GM11168 (cell line): ENCODE results near the gene ZDHHC20.

Source experiments
- in situ Hi-C: fragments of 300-500 bp; cut with MboI; formaldehyde crosslinking; loops from one replicate; pipeline ENCODE4 v1.12.0; 2022; ENCODE audit warnings: low sequenced_read_pairs; ENCODE audit not compliant: unreplicated experiment

Gene ZDHHC20

DNA sequence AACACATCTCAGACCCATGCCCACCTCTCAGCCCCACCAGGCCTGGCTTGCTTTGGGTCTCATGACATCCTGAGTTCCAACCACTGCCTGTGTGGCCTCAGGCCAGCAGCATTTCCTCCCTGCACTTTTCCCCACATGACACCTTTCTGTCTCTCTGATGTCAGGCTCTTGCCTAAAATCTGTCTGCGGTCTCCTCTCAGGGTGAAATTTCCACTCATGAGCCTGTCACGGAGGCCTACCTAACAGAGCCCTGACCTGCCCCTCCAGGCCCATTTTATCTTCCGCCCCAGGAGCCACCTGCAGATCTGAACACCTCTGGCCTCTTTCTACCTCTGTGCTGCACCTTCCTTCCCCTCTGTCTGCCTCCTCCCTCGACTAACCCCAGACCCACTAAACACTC is 93.5 kb downstream of the ZDHHC20 start:
- in situ Hi-C loops, result no loop called here

DNA sequence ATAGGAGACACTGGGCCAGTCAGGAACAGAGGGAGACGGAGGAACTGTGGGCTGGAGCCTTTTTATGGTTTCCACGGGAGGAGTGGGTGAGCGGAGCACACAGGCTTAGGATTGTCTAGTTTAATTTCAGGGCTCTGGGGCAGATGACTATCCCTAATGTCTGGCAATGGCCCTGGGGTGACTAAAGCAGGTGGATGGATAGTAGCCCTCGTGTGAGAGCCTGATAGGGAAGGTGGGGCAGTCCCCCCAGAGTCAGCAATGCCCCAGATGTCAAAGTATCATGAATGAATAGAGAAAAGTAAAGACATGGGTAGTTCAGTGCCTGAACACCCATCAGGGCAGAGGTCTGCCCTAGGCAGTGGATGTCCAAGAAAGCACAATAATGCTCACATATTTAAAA is 94.2 kb downstream of the ZDHHC20 start:
- in situ Hi-C loops, result no loop called here

DNA sequence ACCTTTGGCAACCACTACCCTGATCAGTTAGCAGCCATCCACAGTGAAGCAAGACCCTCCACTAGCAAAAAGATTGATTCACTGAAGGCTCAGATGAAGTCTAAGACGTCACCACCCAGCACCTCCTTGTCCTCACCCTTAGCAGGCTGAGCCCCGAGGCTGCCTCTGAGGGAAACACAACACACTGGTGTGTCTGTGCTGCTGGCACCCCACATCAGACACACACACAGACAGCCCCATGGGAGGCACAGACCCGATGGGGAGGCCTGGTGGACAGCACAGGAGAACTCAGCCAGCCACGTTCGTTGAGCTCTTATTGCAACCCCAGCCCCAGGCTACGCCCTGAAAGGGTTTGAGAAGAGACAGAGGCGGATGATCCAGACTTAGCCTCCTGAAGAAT is 94.7 kb downstream of the ZDHHC20 start:
- in situ Hi-C loops, result no loop called here

DNA sequence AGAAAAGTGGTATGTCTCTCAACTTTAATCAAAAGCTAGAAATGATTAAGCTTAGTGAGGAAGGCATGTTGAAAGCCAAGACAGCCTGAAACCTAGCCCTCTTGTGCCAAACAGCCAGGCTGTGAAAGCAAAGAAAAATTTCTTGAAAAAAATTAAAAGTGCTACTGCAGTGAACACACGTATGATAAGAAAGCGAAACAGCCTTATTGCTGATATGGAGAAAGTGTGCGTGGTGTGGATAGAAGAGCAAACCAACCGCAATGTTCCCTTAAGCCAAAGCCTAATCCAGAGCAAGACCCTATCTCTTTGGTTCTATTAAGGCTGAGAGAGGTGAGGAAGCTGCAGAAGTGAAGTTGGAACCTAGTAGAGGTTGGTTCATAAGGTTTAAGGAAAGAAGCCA is 96.4 kb downstream of the ZDHHC20 start:
- in situ Hi-C loops, result no loop called here

DNA sequence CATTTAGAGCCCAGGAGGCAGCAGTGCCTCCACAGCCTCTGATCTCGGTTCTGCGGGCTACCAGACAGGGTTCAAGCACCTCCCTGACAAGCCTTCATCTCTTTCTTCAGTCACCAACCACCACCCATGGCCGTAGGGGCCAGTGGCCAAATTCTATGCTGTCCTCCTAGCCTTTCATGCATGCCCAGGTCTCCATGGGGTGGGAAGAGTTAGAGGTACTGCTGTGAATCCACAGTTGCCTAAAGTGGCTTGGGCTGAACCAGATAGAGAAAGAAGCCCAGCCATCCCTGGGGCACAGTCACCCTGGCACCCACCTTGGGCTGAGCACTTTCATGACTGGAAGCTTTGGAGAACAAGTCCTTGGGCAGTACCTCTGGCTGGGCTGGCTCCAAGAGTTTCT is 97.4 kb downstream of the ZDHHC20 start:
- in situ Hi-C loops, result no loop called here

DNA sequence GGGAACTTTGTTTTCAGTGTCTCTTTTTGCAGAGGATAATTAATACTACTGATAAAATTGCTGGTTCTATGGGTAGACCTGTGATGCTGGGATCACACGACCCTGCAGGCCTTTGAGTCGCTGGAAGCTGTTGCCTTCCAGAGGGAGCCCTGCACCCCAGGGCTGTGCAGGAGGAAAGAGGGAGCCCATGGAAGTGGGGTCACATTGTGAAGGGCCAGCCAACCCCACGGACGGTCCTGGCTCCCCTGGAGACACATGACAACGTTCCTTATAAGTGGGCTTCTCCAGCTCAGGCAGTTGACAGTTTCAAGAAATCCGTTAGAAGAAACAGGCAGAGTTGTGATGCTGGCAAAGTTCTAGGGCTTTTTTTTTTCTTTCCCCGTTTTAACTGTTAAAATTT is 98.0 kb downstream of the ZDHHC20 start:
- in situ Hi-C loops, result no loop called here

DNA sequence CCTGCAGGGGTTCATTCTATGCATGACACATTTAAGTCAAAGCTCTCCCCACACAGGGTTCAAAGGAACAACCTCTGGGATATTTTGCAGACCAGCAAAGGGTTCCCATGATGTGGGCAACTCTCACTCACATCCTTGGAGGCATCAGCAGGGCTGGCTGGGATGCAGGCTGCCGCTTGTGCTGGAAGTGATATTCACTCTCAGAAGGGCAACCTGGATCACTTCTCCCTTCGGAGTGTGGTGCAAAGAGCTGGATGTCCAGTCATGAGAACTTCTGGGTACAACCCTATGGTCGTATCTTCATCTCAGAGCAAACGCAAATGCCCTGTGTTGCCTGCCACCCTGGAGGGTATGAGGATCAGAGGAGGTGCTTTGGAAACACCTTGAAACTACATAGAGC is 98.6 kb downstream of the ZDHHC20 start:
- in situ Hi-C loops, result no loop called here

DNA sequence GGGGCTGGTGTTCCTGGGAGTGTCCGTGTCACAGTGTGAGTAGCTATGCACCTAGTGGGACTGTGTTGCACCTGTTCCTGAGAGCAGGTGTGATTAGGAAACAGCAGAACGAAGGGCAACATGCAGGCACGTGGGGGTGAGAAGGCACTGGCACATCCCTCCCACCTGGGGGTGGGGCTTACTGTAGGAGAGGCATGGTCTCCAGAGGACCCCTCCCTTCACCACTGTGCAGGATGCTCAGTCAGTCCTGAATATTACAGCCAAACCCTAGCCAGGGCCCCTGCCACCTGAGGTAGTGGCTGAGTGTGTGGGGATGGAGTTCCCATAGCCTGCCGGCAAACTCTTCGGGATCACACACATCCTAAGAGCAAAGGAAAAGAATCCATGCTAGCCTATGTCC is 99.2 kb downstream of the ZDHHC20 start:
- in situ Hi-C loops, result no loop called here

DNA sequence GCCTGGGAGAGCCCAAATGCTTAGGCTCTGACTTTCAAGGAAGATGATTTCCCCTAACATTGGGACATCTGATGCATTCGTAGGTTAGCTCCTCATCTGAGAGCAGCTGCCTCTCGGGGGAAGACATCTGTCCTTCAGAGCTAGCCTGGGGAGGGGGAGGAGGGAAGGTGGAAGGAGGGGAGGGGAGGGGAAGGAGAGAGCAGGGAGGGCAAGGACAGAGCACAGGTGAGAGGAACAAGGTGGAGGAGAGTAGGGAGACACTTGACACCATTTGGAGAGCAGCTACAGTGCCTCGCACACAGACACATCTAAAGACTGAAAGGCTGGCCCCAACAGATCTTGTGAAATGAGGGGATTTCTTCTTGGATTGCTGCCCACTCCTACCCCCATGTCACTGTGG is 103.8 kb downstream of the ZDHHC20 start:
- in situ Hi-C loops, result no loop called here

DNA sequence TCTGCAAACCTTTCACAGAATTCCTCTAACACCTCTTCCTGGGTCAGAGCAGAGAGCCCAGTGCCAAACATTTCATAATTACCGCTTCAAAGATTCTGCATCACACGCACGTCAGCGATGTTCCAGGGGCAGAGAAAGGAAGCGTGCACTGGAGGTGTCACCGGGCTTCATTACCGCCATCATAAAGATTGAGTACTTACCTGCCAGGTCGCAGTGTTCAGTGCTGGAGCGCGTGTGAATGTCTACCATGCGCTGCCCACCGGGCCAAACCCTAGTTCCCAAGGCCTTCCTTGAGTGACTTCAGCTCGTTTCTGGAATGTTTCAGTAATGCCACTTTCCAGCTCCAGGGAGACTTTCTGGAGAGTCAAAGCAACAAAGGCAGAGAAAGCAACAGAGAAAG is 104.4 kb downstream of the ZDHHC20 start:
- in situ Hi-C loops, result no loop called here

DNA sequence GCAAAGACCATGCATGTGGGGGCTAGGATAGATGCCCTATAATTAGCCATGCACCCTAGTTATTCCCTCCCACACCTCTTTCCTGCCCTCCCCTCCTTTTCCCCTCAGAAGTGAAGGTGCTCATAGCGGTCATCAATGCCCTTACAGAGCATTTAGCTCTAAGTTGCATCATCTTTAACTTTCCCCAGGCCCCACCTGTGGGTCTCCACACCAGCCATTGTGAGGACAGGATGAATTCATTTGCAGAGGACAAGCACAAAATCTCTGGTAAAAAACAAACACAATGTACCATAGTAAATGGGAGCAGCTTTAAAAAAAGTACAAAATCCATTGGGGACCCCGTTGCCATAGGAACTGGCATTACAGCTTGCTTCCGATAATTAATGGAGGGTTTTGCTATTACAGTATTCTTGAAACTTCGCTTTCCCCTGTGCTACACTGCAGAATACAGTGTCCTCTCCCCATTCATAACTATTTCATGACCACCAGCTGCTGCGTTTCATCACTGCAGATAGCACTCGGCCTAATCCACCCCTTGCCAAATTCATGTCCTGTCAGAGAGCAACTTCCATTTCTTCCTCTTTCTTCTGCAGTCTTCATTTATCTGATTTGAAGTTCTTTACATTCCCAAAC is 110.5 kb downstream of the ZDHHC20 start:
- in situ Hi-C loops, result no loop called here

DNA sequence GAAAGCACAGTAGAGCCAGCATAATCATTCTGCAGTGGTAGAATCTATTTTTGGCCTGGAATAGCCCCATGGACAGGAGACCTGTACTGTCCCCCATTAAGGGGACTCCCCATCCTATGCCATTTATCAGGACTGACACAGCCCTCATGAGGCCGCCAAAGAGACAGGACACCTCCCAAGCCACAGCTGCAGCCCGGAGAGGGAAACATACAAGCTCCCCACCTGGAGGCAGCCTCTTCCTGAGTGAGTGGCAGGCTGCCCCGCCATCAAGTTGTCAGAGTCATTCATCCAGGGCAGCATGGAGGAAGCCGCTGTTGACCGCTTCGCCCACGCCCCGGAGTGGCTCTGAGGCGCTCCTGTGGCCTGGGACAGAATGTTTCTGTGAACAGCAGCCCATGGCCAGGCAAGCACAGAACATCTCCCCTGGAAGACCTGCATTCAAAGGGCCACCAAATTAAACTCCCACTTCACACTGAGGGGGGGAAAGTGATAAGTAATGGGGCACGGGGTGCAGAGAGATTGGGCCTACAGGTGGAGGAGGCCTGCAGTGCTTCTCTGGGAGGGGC is 111.3 kb downstream of the ZDHHC20 start:
- in situ Hi-C loops, result no loop called here

DNA sequence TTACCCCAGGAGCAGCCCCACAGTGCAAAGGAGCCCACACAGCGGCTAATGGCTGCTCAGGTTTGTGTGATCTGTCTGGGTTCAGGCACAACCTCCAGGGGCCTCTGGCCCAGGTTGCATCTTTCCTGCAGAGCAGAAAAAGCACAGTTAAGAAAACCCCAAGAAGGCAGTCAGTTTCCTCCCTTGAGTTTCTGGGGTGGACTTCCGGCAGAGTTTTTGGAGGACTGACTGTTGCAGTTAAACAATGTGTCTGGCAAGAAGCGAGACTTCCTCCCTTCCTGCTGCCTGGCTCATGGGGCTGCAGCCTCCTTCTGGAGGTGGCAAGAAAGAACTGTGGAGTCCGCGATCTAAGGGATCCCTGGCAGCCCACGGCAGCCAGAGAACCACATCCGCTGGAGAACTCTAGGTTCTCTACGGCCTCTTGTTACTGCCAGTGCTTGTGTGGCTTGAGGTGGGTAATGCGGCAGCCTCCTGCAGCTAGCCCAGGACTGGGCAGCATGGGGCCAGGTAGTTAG is 114.4 kb downstream of the ZDHHC20 start:
- in situ Hi-C loops, result no loop called here

DNA sequence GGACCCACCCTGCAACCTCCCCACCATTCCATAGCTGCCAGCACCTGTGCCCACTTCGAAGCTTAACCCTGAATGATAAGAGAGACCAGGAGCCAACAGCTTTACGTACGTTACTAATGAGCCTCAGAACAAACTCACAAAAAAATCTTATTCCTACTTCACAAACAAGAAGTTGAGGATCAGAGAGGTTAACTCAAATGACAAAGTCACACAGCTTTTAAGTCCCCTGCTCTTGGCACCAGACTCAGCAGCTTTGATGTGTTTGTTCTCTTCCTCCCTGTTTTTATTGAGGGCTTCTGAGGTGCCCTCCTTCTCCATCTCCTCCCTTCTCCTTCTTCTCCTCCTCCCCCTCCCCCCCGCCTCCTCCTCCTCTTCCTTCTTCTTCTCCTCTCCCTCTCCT is 115.4 kb downstream of the ZDHHC20 start:
- in situ Hi-C loops, result no loop called here

DNA sequence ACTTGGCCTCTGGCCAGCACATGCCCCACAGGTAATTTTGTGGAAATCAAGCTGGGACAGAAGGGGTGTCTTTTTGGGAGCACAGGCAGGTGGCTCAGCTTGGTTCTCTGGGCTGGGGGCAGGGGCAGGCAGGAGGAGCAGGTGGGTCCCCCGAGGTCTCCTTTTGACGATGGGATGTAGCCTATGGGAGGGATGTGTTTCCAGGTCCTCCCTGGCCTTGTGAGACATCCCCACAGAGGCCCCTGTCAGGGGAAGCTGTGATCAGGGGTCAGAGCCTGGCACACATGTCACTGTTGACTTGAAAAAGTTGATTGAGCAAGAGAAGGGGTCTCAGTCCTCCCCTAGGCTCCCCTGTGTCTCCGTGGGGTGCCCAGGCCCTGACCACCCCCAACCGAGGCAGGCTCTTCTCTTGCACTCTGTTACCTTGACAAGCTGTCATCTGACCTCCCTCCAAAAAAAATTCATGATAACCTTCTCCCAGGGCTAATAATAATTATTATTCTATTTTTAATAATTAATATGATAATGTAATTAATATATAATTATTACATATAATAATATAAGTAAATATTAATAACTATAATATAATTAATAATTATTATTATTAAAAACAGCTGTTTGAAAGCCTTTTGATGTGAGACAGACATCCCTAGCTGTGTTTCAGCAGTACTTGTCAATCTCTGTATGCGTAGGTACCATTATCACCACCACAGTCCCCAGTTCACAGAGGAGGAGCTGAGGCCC is 116.2 kb downstream of the ZDHHC20 start:
- in situ Hi-C loops, result no loop called here

DNA sequence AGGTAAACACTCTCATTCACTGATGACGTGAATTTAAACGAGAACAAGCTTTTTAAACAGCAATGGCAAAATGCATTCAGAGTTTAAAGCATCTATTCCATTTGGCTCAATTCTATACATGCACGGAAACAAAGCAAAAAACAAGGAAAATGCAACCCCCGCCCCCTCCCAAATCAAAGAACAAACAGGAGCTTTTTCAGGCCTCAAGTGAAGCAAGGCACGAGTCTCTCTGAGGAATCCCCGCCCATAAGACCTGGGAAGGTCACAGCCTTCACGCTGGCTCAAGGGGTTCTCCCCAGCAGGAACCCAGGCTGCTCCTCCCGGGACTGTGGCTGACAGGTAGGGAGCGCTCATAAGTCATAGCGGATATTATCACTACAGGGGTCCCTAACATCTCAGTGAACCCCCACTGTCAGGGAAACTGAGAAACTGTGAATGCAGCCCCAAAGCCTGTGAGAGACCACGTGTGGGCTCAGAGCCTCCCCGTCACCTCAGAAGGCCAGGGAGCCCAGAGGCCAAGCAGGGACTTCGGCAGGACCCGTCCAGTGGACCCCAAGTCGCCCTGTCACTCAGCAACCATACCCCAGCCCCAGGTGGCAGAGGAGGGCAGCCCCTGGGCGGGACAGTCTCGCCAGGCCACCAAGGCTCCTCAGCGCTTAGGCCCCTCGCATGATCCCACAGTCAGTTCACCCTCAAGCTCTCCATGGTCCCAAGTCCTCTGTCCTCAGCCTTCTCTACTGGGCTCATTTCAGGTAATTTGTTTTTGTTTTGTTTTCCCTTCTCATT is 117.3 kb downstream of the ZDHHC20 start:
- in situ Hi-C loops, result no loop called here

DNA sequence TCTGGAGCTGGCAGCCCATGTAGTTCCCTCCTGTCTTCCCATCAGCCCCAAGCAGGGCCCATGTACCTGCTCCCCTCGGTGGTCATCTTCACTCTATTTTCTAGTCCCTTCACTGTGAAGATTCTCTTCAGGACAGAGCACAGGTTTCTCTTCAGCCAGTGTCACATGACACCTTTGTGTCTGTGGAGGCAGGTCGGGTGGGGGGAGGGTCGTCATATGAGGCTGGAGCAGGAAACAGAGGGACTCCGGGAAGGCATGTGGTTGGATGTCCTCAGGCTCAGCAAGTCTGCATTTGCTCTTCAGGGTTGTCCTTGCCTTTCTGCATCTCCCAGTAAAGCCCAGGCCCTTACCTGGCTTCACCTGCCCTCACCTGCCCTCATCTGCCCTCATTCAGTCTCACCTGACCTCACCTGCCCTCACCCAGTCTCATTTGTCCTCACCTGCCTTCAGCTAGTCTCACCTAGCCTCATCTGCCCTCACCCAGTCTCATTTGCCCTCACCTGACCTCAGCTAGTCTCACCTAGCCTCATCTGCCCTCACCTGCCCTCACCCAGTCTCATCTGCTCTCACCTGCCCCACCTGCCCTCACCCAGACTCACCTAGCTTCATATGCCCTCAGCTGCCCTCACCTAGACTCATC is 120.3 kb downstream of the ZDHHC20 start:
- in situ Hi-C loops, result no loop called here

DNA sequence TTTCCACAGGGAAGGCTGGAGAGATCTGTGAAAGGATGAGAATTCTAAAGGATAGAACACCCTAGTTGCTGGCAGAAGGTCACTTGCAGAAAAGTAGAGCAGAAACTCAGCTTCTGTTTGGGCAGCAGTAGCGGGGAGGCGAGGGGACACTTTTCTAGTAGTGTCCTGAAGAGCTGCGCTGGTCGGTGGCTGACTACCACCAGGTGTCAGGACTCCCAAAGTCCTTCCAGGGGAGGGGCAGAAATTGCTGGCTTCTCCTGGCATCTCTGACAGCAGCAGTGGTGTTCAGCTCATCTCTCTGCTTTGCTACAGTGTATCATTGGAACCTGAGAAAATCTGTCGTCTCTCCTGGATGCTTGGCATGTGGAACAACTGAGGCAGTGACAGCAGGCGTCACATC is 120.9 kb downstream of the ZDHHC20 start:
- in situ Hi-C loops, result no loop called here

DNA sequence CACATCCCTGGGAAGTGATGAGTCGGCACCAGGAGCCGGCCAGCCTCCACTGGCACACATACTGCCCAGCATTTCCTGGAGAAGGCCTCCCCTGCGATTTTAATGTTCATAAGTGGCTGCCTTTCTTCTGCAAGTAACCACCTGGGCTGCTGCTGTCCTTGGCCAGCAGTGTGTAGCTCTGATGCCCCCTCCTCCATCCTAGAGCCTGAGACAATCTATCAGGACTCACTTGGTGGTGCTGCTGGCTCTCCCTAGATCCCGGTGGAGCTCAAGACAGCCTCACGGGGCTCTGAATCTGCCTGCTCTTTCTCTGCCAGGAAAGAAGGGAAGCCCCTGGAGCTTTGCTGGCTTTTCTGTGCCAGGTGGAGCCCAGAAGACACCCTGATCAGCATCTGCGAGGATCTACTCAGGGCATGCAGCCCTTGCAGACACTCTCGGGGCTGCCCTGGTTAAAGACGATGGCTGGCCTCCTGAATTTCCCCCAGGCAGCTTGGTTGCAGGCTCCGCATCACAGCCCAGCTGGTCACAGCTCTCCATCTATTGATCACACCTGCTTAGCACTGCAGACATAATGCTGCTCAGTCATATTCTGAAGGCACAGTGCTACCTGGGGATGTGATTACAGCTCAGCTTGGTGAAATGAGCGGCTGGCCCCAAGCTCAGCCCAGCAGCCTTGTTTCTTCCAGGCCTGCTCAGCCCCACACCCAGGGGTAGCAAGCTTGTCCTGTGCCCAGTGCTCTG is 122.3 kb downstream of the ZDHHC20 start:
- in situ Hi-C loops, result no loop called here

DNA sequence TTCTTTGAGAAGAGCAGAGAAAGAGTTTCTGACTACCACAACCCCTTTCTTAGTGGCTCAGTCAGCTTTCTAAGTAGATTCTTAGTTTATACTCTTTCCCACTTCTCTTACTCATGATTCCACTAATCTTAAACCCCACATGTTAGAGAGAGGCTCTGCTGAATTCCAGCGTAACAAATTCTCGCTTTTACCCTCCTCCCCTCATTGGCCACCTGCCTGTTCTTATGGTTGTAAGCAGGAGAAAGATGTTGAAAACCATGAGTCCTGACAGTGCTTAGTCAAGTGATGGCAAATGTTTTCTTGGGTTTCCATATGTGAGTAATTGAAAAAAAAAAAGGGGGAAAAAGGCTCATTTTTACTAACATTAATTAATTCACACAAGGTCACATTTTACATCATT is 125.9 kb downstream of the ZDHHC20 start:
- in situ Hi-C loops, result no loop called here
